DMS53 treated with DMSO at 0.1 percent for 48 hours (cell line): ENCODE data around the gene MESD.

ENCODE experiments used
- DNase-seq: peaks from one replicate; lab custom pipeline; 2025; ENCODE audit not compliant: unreplicated experiment; lab: John Stamatoyannopoulos, UW

The MESD gene

DNA sequence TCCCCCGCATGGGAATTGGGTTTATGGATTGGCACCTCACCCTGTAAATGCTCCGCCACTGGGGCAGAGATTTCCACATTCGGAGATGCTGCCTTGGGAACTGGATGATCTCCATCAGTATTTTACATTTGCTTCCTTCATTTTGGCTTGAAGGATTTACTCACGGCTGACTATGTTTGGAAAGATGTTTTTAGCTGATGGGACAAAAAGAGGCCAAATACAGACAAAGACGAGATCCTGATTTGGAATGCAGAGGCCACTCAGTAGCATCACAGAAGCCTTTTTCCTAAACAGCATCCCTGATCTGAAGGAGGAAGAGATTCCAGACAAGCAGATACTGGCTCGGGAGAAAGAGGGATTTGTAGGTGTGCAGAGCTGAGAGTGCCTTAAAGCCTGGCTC is 76.9 kb downstream of the MESD start:
- no peak for DNase-seq

DNA sequence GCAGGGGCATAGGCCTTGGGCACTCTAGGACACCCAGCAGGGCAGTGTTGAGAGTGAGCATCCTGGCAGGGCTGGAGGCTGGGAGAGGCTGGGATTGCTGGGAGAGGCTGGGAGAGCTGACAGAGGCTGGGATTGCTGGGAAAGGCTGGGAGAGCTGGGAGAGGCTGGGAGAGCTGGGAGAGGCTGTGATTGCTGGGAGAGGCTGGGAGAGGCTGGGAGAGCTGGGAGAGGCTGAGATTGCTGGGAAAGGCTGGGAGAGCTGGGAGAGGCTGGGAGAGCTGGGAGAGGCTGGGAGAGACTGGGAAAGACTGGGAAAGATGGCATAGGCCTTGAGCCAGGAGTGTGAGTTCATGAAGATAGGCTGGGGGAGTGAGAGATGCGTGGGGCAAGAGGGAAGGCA is 77.8 kb downstream of the MESD start:
- DNase-seq: no peak

DNA sequence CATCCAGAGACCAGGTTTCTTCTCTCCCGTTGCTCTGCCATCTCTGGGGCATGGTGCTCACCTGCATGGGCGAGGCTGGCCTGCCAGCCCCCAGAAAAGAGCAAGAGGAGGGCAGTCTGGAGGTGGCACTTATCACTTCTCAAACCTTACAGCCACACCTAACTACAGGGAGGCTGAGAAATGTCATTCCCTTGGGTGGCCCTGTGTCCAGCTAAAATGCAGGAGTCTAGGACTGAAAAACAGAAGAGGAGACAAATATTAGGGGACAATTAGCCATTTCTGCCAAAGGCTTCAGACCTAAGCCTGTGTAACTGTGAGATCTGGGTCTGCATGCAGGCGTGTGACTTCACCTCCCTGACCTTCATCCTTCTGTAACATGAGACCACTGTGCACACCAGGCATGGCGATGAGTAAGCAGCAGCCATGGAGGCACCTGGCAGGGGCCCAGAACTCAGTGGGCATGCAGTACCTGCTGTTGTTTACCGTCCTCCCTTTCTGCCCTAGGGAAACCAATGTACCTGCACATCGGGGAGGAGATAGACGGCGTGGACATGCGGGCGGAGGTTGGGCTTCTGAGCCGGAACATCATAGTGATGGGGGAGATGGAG is 83.4 kb downstream of the MESD start:
- DNase-seq: peak; percentile 86

DNA sequence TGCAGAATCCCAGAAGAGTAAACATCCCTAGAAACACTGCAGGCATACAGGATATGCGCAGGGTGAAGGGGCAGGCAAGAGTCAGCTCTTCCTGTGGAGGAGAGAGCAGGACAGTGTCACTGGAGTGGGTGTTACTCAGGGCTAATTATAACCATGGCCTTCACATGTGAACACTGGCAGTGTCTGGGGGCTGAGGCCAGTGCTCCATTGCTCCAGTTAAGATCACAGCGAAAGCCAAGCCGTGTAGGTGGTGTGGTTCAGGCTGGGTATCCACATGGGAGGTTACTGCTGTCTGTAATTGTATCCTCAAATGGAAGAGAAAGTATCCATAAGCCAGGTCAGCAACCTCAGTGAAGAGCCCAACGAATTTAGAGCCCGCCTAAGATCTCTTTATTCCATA is 84.6 kb downstream of the MESD start:
- peak; percentile 6 for DNase-seq

DNA sequence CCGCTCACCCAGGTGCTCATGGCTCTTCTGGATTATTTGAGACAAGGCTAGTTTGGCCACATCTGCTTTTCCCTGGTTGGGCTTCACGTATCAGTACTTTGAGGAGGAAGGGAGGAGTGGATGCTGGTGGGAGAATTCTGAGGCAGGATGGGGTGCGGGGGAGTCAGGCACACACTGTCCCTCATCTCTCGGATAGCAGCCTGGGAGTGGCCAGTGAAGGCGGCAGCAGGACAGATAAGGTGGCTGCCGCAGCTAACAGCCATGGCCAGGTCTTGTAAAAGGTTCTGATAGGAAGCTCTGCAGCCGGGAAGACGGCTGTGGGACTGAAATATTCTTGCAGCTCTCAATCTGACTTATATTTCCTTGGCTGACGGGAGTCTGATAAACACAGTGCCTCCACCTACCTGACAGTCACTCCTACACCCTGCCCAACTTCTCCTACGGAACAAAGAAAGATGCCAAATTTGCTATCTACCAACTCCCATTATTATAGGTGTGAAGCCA is 87.3 kb downstream of the MESD start:
- DNase-seq: no peak

DNA sequence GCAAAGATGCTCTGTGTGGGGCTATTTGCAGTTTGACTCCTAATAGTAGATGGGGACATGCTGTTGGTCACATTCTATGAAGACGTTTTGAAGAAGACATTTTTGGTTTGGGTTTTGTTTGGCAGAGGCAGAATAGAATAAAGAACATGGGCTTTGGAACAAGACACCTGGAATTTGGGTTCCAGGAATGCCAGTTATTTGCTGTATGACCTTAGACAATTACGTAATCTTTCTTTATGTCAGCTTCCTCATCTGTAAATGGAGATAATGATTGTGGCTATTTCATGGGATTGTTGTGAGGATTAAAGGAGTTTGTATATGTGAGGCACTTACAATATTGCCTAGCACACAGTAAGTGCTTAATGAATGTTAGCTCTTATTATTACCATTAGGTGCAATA is 91.6 kb downstream of the MESD start:
- no peak for DNase-seq
